Kidney epithelial cell (primary cell): Measurements from ENCODE around the gene CD3G. TPM values are rescaled to one million over a fixed set of nuclear protein-coding genes. Genes with fewer than 3 reads are reported as not detected.

Experiments used
- DNase-seq: peaks from one replicate; pipeline ENCODE4 v3.0.0-alpha.2; 2010; ENCODE audit warnings: low read depth
- H3K27me3 ChIP-seq: 2 replicates; pipeline ENCODE4 v1.6.0; 2011; ENCODE audit warnings: low read length; ENCODE audit not compliant: control insufficient read depth, insufficient read depth
- H3K36me3 ChIP-seq: 2 replicates; pipeline ENCODE4 v1.5.1; 2011; ENCODE audit warnings: low read length; ENCODE audit not compliant: control insufficient read depth, insufficient read depth
- H3K4me3 ChIP-seq: 2 replicates; pipeline ENCODE4 v1.5.1; 2011; ENCODE audit warnings: low read depth, mild to moderate bottlenecking, control low read depth, low read length
- CTCF ChIP-seq: IDR thresholded peaks from 2 replicates; pipeline ENCODE4 v1.5.1; 2011; ENCODE audit warnings: mild to moderate bottlenecking, moderate library complexity, low read length, control low read depth, inconsistent platforms; ENCODE audit not compliant: insufficient read depth, poor library complexity, severe bottlenecking
- total RNA-seq: library from RNA; depleted of rRNA; stranded (reverse); fragments of >200 nt; gene quantifications from 2 replicates; pipeline ENCODE4 v1.2.3, GENCODE V29; 2015

The CD3G gene
- total RNA-seq, 1 donor from 2014 or later: not detected

- DNase-seq: no peak
- Histone ChIP-seq H3K4me3 (no peak overlapping the region), H3K36me3 (no peaks in the 10 kb centered on the region), H3K27me3 (peaks cover 2% of the 10 kb centered on the region)
- no peak for TF ChIP-seq CTCF
These were observed 9.4 kb upstream of the CD3G start for GRCh38 chr11:118334745-118335144.

- peaks cover 5% of the 10 kb centered on the region for H3K27me3 ChIP-seq
These were observed 5.5 kb upstream of the CD3G start for GRCh38 chr11:118338637-118339061.

GRCh38 chr11:118339281-118339961, 4.7 kb upstream of the CD3G start:
- Histone ChIP-seq H3K27me3 (peaks cover 5% of the 10 kb centered on the region), H3K36me3 (no peaks in the 10 kb centered on the region), H3K4me3 (no peak overlapping the region)
- TF ChIP-seq CTCF: no peak
- no peak for DNase-seq

More at GRCh38 chr11:118338637-118339061, 5.5 kb upstream of the CD3G start:
- Histone ChIP-seq H3K4me3 (no peak overlapping the region), H3K36me3 (no peaks in the 10 kb centered on the region)
- DNase-seq: no peak
- no peak for TF ChIP-seq CTCF

GRCh38 chr11:118340449-118340848, 3.7 kb upstream of the CD3G start:
- no peak for TF ChIP-seq CTCF
- DNase-seq: no peak
- H3K27me3 ChIP-seq: peaks cover 5% of the 10 kb centered on the region
- H3K36me3 ChIP-seq: no peaks in the 10 kb centered on the region
- H3K4me3 ChIP-seq: no peak overlapping the region

- Histone ChIP-seq H3K36me3 (no peaks in the 10 kb centered on the region), H3K4me3 (no peak overlapping the region), H3K27me3 (peaks cover 5% of the 10 kb centered on the region)
- DNase-seq: no peak
- TF ChIP-seq CTCF: no peak
These were observed 2.9 kb upstream of the CD3G start for GRCh38 chr11:118341261-118341660.
